IMR-90 (cell line): ENCODE data around the gene BRCA2.

ENCODE experiments used
- BHLHE40 ChIP-seq: fragments of 150-350 bp; IDR thresholded peaks from 2 replicates; pipeline ENCODE4 v1.6.1; 2016; ENCODE audit warnings: mild to moderate bottlenecking, low read depth, low read length
- CTCF ChIP-seq: conservative IDR thresholded peaks from 2 replicates; pipeline ENCODE4 v1.5.1; 2012; ENCODE audit warnings: mild to moderate bottlenecking, low read depth, low read length, improper control_type of control experiment
- MXI1 ChIP-seq: IDR thresholded peaks from 2 replicates; pipeline ENCODE4 v1.6.1; 2012; ENCODE audit warnings: low read depth, mild to moderate bottlenecking, low read length, moderate library complexity, borderline replicate concordance
- POLR2A ChIP-seq: IDR thresholded peaks from 2 replicates; pipeline ENCODE4 v1.6.1; 2012; ENCODE audit warnings: mild to moderate bottlenecking, low read depth, low read length
- RAD21 ChIP-seq: IDR thresholded peaks from 2 replicates; pipeline ENCODE4 v1.6.1; 2012; ENCODE audit warnings: low read length, improper control_type of control experiment
- SMC3 ChIP-seq: fragments of 150-350 bp; IDR thresholded peaks from 2 replicates; pipeline ENCODE4 v1.6.1; 2016; ENCODE audit warnings: low read depth, mild to moderate bottlenecking, antibody characterized with exemption, low read length, moderate library complexity
- USF2 ChIP-seq: fragments of 150-350 bp; IDR thresholded peaks from 2 replicates; pipeline ENCODE4 v1.6.1; 2017; ENCODE audit warnings: mild to moderate bottlenecking, antibody characterized with exemption, low read length, low read depth

- TF ChIP-seq POLR2A (no peak), CTCF (no peak), BHLHE40 (no peak), USF2 (no peak), RAD21 (no peak), MXI1 (no peak), SMC3 (no peak)
Observed at GRCh38 chr13:32409561-32410421, 94.5 kb downstream of the BRCA2 start.
